ENCODE data around the gene PLEKHG4B.
"Not testable (repeated sequence)": the region's sequence is repeated elsewhere in the genome, so short reads cannot be mapped to it uniquely, and the experiment has no call there.

PLEKHG4B gene

DNA sequence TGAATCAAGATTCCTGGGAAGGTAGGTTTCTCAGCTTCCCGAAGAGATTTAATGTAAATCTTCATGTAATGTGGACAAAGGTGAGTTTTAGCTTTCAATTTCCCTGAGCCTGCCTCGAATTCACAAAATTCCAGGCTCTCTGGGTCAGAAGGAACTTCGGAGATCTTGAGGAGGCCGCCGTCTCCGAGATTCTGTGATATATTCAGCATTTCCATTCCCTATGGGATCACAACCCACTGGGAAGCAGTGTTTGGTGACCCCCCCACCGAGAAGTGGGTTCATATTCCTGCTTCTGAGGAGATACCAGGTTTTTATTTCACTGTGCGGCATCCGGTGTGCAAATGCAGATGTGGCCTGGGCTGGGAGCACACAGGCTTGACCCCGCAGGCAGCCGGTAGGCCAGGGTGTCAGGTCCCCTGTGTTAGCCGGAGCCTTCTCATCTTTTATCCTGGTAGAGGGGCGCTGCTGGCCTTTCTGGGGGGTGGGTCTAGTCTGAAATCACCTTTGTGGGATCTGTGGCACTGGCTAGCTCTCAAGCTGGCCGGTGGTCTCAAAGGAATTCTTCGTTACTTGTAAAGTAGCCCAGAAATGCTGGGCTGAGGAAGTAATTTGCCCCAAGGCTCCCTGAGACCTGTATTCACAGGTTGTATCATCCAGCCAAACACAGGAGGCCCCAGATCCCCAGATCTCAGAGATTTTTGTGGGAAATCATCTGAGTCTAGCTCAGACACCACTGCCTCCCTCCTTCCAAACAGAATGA, 1.4 kb downstream of the PLEKHG4B start:
- TF ChIP-seq, protein P1, sequence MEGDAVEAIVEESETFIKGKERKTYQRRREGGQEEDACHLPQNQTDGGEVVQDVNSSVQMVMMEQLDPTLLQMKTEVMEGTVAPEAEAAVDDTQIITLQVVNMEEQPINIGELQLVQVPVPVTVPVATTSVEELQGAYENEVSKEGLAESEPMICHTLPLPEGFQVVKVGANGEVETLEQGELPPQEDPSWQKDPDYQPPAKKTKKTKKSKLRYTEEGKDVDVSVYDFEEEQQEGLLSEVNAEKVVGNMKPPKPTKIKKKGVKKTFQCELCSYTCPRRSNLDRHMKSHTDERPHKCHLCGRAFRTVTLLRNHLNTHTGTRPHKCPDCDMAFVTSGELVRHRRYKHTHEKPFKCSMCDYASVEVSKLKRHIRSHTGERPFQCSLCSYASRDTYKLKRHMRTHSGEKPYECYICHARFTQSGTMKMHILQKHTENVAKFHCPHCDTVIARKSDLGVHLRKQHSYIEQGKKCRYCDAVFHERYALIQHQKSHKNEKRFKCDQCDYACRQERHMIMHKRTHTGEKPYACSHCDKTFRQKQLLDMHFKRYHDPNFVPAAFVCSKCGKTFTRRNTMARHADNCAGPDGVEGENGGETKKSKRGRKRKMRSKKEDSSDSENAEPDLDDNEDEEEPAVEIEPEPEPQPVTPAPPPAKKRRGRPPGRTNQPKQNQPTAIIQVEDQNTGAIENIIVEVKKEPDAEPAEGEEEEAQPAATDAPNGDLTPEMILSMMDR (conservative IDR thresholded peaks at IDR 0.05; ENCODE audit: low read depth, low read length) = no peak

DNA sequence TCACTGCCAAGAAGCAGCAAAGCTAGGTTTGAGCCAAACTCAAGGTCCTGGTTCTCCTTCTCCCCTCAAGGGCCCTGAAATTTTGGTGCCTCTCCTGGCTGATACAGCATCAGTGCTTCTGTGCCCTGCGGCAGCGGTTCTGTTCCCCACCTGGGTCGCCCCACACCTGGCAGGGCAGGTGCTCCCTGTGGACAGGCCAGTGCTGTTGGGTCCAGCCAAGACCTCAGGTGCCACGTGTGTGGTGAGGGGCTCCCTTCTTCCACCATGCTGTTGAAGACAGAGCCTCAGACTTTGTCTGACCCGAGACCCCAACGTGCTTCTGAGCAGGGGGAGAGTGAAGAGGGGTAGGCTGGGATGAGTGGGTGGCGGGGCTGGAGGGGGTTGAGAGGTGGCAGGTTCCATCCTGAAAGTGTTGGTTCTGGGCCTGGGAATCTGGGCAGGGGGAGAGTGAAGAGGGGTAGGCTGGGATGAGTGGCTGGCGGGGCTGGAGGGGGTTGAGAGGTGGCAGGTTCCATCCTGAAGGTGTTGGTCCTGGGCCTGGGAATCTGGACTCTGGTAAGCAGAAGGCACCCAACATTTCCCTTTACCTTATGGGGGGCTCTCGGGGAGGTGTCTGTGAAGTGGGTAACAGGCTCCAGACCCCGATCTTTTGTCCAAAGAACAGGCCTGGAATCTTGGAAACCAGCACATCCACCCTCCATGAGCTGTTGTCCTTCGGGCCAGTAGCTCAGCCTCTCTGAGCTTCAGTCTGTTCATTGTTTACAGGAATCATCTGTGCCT, 2.3 kb downstream of the PLEKHG4B start:
- H3K4me3 ChIP-seq (ENCODE audit: low read length) = no peak overlapping the region
- TF ChIP-seq, protein P1 (conservative IDR thresholded peaks at IDR 0.05; ENCODE audit: low read depth, low read length) = no peak
- DNase-seq (ENCODE audit: low read depth) = no peak

More for the DNA sequence above, 1.4 kb downstream of the PLEKHG4B start:
- DNase-seq (ENCODE audit: low read depth) = no peak
- H3K4me3 ChIP-seq (ENCODE audit: low read length) = no peak overlapping the region

DNA sequence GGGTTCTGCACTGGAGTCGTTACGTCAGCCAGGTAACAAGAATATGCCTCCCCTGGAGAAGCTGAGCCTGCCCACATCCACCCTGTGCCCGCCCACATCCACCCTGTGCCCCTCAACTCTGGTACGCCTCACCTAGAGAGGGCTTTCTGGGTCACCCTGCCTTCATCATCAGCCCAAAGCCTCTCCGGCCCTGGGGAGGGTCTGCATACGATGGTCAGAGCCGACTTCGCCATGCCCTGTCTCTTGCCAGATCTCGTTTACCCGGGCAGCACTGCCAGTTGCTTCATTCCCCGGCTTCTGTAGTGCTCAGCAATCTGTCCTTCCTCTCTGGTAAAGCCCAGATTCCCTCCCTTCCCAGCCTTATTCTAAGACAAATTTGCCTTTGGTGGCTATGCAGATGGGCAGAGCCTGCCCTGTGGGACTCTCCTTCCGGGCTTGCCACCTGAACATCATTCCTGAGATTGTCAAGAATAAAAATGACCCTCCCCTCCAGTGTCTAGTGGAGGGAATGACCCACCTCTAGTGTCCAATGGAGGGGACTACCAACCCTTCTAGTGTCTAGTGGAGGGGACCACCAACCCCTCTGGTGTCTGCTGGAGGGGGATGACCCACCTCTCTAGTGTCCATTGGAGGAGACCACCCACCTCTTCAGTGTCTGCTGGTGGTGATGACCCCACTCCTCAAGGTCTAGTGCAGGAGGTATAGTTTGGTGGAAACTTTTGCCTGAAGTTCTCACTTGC, 3.4 kb downstream of the PLEKHG4B start:
- DNase-seq (ENCODE audit: low read depth) = no peak
- TF ChIP-seq, protein P1 (conservative IDR thresholded peaks at IDR 0.05; ENCODE audit: low read depth, low read length) = no peak
- no peak overlapping the region for H3K4me3 ChIP-seq (ENCODE audit: low read length)

DNA sequence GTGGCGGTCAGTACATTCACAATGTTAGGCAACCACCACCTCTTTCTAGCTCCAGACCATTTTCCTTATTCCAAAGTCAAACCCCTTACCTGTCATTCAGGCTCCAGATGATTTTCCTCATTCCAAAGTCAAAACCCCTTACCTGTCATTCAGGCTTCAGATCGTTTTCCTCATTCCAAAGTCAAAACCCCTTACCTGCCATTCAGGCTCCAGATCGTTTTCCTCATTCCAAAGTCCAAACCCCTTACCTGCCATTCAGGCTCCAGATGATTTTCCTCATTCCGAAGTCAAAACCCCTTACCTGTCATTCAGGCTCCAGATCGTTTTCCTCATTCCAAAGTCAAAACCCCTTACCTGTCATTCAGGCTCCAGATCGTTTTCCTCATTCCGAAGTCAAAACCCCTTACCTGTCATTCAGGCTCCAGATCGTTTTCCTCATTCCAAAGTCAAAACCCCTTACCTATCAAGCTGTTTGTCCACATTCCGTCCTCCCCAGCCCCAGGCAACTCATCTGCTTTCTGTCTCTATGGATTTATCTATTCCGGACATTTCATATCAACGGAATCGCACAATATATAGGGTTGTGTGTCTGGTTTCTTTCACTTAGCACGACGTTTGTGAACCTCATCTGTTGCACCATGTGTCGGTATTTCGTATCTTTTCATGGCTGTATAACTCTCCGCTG, 5.2 kb downstream of the PLEKHG4B start:
- no peak overlapping the region for H3K4me3 ChIP-seq (ENCODE audit: low read length)
- TF ChIP-seq, protein P1 (conservative IDR thresholded peaks at IDR 0.05; ENCODE audit: low read depth, low read length) = no peak
- DNase-seq (ENCODE audit: low read depth) = no peak

DNA sequence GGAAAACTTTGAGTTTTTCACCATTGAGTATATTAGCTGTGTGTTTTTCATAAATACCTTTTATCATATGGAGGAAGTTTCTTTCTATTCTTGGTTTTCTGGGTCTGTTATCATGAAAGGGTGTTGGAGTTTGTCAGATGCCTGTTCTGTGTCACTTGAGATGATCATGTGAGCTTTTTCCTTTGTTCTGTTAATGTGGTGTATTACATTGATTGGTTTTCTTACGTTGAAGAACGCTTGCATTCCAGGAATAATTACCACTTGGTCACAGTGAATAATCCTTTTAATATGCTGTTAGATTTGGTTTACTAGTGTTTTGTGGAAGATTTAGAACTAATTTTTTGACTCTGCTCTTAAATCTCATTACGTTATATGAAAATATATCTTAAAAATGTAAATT, 7.8 kb downstream of the PLEKHG4B start:
- peak; percentile 11 for DNase-seq (ENCODE audit: low read depth)
- TF ChIP-seq, protein P1 (conservative IDR thresholded peaks at IDR 0.05; ENCODE audit: low read depth, low read length) = no peak
- no peak overlapping the region for H3K4me3 ChIP-seq (ENCODE audit: low read length)

DNA sequence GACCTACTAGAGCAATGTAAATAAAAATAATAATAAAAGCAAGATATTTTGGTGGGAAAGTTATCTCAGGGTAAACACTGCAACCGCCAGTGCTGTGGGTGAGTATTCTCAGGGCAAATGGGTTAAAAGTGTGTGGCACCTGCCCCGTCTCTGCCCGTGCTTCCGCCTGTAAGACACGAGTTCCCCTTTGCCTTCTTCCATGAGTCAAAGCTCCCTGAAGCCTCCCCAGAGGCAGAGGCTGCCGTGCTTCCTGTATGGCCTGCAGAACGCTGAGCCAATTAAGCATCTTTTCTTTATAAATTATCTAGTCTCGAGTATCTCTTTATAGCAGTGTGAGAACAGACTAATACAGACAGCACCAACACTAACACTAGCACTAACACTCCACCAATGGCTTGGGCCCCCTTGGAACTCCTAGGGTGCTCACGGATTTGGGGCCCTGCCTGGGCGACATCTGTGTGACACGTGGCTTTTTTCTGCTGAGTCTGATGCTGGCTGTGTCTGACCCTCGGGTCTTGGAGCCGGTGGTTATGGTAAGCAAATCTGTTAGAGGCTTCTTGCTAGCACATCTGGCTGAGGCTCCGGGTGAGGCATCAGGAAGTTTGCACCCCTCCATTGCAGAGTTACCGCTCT, 10.6 kb downstream of the PLEKHG4B start:
- no peak overlapping the region for H3K4me3 ChIP-seq (ENCODE audit: low read length)
- TF ChIP-seq, protein P1 (conservative IDR thresholded peaks at IDR 0.05; ENCODE audit: low read depth, low read length) = no peak
- no peak for DNase-seq (ENCODE audit: low read depth)

DNA sequence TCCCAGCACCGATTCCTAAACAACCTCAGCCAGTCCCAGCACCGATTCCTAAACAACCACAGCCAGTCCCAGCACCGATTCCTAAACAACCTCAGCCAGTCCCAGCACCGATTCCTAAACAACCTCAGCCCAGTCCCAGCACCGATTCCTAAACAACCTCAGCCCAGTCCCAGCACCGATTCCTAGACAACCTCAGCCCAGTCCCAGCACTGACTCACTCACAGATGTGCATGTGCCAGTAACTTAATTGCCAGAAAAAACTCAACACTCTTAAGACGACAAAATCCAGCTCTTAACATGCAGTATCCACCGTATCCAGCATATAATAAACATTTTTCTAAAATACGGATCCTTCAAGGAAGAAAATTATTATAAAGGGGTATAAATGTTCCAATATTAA, 12.1 kb downstream of the PLEKHG4B start:
- DNase-seq (ENCODE audit: low read depth); H3K4me3 ChIP-seq (ENCODE audit: low read length): not testable (repeated sequence)

All from retinal pigment epithelial cell (primary cell).